Erythroblast (primary cell): ENCODE data around the gene TRPT1.

Experiments used
- GATA1 ChIP-seq: IDR thresholded peaks from 2 replicates; pipeline ENCODE4 v1.6.1; 2011; ENCODE audit warnings: low read depth, mild to moderate bottlenecking, control low read depth, low read length, moderate library complexity
- POLR2A ChIP-seq: IDR thresholded peaks from 2 replicates; pipeline ENCODE4 v1.6.1; 2011; ENCODE audit warnings: mild to moderate bottlenecking, low read length

DNA sequence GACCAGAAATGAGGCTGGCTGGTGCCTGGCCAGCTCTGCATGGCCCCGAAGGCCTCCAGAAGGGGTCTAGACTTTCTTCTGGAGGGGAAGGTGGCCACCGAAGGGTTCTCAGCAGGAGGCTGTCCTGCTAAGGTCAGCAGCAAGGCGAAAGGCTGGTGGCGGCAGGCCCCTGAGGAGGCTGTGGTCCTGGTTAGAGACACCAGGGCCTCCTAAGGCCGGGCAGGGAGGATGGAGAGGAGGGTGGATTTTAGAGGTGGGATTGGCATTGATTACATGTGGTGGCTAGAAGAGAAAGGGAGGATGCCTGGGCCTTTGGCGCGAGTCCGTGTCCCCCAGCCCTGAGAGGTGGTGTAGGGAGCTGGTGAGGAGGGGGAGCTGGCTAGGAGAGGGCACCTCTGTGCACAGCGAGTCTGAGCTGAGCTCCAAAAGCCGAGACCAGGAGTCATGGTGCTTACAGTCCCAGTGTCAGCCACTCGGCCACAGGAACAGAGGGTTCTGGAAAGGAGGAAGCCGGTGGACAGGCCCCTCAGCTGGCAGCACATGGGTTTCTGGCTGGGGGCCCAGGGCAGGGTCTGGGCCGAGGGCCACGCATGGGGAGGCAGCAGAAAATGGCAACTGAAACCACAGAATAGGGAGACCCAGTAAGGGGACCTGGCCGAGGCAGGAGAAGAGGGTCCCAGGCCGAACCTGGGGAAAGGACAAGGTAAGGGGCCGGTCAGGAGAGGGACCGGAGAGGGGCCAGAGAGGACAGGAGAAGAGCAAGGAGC is 17.0 kb downstream of the TRPT1 start:
- no peak for TF ChIP-seq POLR2A
- TF ChIP-seq GATA1 = no peak
